GM21367 (cell line): ENCODE results near the gene DGCR2.

ENCODE experiments used
- ATAC-seq: cut with Tn5 transposase; IDR thresholded peaks from one replicate; pipeline ENCODE4 v1.9.1; 2021; ENCODE audit not compliant: unreplicated experiment

DGCR2 gene

GRCh38 chr22:19109198-19110063 lies 12.8 kb downstream of the DGCR2 start:
- peak; percentile 62 for ATAC-seq

GRCh38 chr22:19108807-19109197 lies 13.4 kb downstream of the DGCR2 start:
- ATAC-seq, result no peak

- no peak for ATAC-seq
Observed at GRCh38 chr22:19107730-19108074, 14.5 kb downstream of the DGCR2 start.

GRCh38 chr22:19106886-19107729 lies 15.1 kb downstream of the DGCR2 start:
- no peak for ATAC-seq

GRCh38 chr22:19105867-19106802 lies 16.1 kb downstream of the DGCR2 start:
- ATAC-seq, result no peak

- no peak for ATAC-seq
Observed at GRCh38 chr22:19105456-19105855, 16.8 kb downstream of the DGCR2 start.

GRCh38 chr22:19103880-19104821 lies 18.1 kb downstream of the DGCR2 start:
- no peak for ATAC-seq

GRCh38 chr22:19098157-19098556 lies 24.1 kb downstream of the DGCR2 start:
- no peak for ATAC-seq

GRCh38 chr22:19097518-19097917 lies 24.7 kb downstream of the DGCR2 start:
- no peak for ATAC-seq

- ATAC-seq, result no peak
Observed at GRCh38 chr22:19096555-19096954, 25.7 kb downstream of the DGCR2 start.

- ATAC-seq, result no peak
Observed at GRCh38 chr22:19094393-19094997, 27.7 kb downstream of the DGCR2 start.

- ATAC-seq, result no peak
Observed at GRCh38 chr22:19092725-19093124, 29.5 kb downstream of the DGCR2 start.

- no peak for ATAC-seq
Observed at GRCh38 chr22:19090586-19091127, 31.6 kb downstream of the DGCR2 start.

GRCh38 chr22:19090183-19090582 lies 32.0 kb downstream of the DGCR2 start:
- ATAC-seq, result no peak

- ATAC-seq, result no peak
Observed at GRCh38 chr22:19088866-19089595, 33.2 kb downstream of the DGCR2 start.

- no peak for ATAC-seq
Observed at GRCh38 chr22:19086896-19087295, 35.3 kb downstream of the DGCR2 start.

- no peak for ATAC-seq
Observed at GRCh38 chr22:19086417-19086816, 35.8 kb downstream of the DGCR2 start.

- ATAC-seq, result no peak
Observed at GRCh38 chr22:19085233-19085718, 36.9 kb downstream of the DGCR2 start.
